RWPE1 (cell line): ENCODE measurements around the gene AHNAK2.
"Not testable (repeated sequence)": the region's sequence is repeated elsewhere in the genome, so short reads cannot be mapped to it uniquely, and the experiment has no call there.

Experiments used
- CTCF ChIA-PET: fragments of 350-600 bp; sonication (Branson Sonifier 250); formaldehyde crosslinking; extraction: SDS; loops from one replicate; lab custom pipeline; 2021; lab: Yijun Ruan, JAX
- POLR2A ChIA-PET: fragments of 400-600 bp; formaldehyde crosslinking; extraction: SDS; loops from one replicate; lab custom pipeline; 2020; ENCODE audit warnings: antibody characterized with exemption; ENCODE audit not compliant: low non-redundant PET; lab: Yijun Ruan, JAX
- DNase-seq: peaks from one replicate; pipeline ENCODE4 v3.0.0; 2012; ENCODE audit warnings: low spot score
- H3K27ac ChIP-seq: fragments of 450-650 bp; 2 replicates; pipeline ENCODE4 v1.5.1; 2017
- TF ChIP-seq, protein P1 (sequence below): fragments of 450-650 bp; conservative IDR thresholded peaks from 2 replicates; pipeline ENCODE4 v1.5.1; 2017; ENCODE audit warnings: low read depth, mild to moderate bottlenecking

Gene AHNAK2

DNA sequence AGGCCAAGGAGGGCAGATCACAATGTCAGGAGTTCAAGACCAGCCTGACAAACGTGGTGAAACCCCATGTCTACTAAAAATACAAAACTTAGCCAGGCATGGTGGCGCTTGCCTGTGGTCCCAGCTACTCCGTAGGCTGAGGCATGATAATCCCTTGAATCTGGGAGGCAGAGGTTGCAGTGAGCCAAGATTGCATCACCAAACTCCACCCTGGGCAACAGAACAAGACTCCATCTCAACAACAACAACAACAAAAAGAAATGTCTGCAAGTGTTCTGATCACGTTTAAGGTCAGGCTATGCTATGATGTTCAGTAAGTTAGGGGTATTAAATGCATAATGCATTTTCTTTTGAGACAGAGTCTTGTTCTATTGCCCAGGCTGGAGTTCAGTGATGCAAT is 60.2 kb downstream of the AHNAK2 start:
- ChIA-PET CTCF (no interaction called here), POLR2A (no interaction called here)
- H3K27ac ChIP-seq: no peak overlapping the region
- no peak for DNase-seq
- TF ChIP-seq, protein P1, sequence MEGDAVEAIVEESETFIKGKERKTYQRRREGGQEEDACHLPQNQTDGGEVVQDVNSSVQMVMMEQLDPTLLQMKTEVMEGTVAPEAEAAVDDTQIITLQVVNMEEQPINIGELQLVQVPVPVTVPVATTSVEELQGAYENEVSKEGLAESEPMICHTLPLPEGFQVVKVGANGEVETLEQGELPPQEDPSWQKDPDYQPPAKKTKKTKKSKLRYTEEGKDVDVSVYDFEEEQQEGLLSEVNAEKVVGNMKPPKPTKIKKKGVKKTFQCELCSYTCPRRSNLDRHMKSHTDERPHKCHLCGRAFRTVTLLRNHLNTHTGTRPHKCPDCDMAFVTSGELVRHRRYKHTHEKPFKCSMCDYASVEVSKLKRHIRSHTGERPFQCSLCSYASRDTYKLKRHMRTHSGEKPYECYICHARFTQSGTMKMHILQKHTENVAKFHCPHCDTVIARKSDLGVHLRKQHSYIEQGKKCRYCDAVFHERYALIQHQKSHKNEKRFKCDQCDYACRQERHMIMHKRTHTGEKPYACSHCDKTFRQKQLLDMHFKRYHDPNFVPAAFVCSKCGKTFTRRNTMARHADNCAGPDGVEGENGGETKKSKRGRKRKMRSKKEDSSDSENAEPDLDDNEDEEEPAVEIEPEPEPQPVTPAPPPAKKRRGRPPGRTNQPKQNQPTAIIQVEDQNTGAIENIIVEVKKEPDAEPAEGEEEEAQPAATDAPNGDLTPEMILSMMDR: no peak

DNA sequence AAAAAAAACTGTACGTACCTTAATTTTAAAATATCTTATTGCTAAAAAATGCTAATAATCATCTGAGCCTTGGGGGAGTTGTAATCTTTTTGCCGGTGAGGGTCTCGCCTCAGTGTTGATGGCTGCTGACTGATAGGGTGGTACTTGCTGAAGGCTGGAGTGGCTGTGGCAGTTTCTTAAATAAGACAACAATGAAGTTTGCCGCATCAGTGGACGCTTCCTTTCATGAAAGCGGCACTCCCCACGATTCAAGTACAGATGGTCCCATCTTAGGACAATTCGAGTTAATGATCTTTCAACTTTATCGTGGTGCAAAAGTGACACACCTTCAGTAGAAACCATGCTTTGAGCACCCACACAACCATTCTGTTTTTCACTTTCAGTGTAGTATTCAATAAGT is 61.1 kb downstream of the AHNAK2 start:
- TF ChIP-seq, protein P1: no peak
- DNase-seq: no peak
- no peak overlapping the region for H3K27ac ChIP-seq
- ChIA-PET CTCF (no interaction called here), POLR2A (no interaction called here)

DNA sequence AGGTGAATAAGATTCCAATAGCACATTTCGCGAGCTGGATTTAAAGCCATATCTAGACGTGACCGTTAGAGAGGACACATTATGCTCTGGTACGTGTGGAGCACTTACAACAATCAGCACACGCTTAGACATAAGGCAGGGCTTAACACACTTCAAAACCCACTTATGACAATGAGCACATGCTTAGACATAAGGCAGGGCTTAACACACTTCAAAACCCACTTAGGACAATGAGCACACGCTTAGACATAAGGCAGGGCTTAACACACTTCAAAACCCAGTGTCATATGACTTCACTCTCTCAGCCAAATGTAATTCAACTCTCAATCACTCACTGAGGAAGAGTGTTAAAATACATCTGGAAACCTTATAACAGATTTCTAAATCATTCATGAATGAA is 64.7 kb downstream of the AHNAK2 start:
- ChIA-PET POLR2A (no interaction called here), CTCF (interaction anchor here (0.7 kb wide), 1 partner anchor 245 kb away, joined by 3 read pairs; no protein-coding TSS in a partner anchor)
- no peak for DNase-seq
- no peak overlapping the region for H3K27ac ChIP-seq
- TF ChIP-seq, protein P1: no peak

DNA sequence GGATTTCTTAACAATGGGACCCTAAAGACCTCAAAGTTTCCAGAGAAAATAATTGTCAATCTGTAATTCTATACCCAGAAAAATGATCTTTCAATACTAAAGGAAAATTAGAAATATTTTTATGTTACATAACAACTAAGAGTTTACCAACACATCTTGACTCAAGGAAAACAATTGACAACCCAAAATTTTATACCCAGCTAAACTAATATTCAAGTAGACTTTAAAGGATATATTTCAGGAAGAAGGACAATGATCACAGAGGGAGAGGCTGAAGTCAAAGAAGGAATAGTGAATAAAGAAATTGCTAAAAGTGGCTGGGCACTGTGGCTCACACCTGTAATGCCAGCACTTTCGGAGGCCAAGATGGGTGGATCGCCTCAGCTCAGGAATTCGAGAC is 66.1 kb downstream of the AHNAK2 start:
- no peak for DNase-seq
- no peak overlapping the region for H3K27ac ChIP-seq
- TF ChIP-seq, protein P1: no peak
- CTCF ChIA-PET: interaction anchor here (0.5 kb wide), 1 partner anchor 177 kb away, joined by 3 read pairs; no protein-coding TSS in a partner anchor
- POLR2A ChIA-PET: no interaction called here

DNA sequence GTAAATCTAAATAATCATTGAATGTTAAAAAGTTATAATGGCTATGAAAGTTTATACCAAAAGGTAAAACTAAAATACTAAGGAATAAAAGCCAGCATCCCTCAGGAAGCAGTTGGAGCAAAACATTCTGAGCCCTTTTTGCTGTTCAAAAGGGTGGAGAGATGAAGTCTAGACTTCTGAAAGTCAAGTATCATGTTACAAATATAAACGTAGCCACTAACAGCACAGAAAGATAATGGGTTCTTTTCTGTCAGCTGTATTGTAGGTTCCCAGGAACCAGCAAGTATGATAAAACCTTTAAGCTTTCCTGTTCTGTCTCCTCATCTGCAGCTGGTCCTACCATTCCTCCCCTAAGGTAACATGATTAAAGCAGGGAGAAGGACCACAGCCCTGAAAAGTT is 69.9 kb downstream of the AHNAK2 start:
- POLR2A ChIA-PET: no interaction called here
- TF ChIP-seq, protein P1: no peak
- H3K27ac ChIP-seq: no peak overlapping the region
- CTCF ChIA-PET: interaction anchor here (0.5 to 0.8 kb wide), 2 partner anchors 167 to 300 kb away, joined by 3 to 5 read pairs; no protein-coding TSS in a partner anchor
- no peak for DNase-seq

DNA sequence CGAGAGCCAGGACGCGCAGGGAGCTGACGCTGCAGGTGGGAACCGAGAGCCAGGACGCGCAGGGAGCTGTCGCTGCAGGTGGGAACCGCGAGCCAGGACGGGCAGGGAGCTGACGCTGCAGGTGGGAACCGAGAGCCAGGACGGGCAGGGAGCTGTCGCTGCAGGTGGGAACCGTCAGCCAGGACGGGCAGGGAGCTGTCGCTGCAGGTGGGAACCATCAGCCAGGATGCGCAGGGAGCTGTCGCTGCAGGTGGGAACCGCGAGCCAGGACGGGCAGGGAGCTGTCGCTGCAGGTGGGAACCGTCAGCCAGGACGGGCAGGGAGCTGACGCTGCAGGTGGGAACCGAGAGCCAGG is 72.6 kb downstream of the AHNAK2 start:
- DNase-seq, POLR2A ChIA-PET, H3K27ac ChIP-seq, CTCF ChIA-PET: not testable (repeated sequence)

DNA sequence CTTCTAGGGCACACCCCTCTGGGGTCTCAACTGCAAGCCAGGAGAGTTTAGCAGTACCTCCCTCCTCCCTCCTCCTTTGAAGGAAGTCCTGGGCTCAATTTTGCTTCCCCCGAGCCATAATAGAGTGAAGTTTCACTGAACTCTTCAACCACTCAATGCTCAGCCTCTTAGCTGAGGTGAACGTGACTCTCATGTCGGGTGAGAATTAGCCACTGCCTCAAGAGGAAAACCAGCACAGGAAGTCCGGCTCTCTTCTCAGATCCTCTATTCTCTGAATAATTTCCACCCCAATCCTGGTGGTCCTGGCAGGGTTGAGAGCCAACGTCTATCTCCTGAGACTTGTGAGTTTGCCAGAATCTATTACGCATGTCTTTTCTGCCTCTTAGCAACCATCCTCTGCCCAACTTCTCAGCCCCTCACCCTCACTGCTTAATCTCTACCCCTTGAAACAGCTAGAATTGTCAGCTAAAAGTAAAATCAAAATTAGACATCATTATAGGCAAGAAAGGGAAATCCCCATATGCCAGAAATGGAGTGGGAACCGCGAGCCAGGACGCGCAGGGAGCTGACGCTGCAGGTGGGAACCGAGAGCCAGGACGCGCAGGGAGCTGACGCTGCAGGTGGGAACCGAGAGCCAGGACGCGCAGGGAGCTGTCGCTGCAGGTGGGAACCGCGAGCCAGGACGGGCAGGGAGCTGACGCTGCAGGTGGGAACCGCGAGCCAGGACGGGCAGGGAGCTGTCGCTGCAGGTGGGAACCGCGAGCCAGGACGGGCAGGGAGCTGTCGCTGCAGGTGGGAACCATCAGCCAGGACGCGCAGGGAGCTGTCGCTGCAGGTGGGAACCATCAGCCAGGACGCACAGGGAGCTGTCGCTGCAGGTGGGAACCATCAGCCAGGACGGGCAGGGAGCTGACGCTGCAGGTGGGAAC is 73.3 kb downstream of the AHNAK2 start:
- POLR2A ChIA-PET, DNase-seq, CTCF ChIA-PET, H3K27ac ChIP-seq: not testable (repeated sequence)
